HCEC 1CT (cell line): ENCODE measurements around the gene ARG1.
A peak's percentile ranks its signal among the peaks of the same experiment; 100 is the strongest.

Experiments
- DNase-seq: peaks from one replicate; pipeline ENCODE4 v3.0.0-alpha.2; 2017

Gene ARG1

DNA sequence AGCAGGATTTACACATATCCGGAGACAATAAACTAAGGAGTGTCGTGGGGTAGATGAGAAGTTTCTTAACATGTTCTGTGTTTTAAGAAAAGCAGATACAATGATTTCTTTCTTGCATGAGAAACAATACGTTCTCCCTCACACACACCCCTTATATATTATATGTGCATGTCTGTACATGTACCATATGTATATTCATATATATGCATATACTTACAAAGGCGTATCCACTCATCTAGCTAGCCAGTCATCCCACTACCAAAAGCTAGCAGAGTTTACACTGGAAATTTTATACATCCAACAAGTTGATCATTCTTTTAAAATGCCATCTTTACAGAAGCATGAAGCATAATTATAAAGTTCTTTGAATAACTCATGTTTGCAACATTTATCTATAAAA lies 14.9 kb downstream of the ARG1 start:
- DNase-seq: no peak

DNA sequence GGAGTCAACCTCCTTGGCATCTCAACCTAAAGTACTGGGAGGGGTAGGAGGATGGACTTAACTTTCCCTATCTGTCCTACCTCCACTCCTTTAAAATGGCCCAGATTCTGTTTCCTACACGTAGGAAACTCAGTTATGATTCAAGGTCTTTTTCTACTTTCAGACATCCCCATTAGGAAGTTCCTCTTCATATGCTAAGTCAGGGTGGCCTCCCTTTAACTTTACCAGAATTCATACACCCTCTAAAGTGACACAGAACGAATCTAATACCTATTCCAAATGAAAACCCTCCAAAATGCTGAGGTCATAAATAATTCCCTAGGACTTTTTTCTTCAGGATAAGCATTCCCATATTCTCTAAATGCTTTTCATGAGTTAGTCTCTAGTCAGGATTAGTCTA lies 15.6 kb downstream of the ARG1 start:
- no peak for DNase-seq

DNA sequence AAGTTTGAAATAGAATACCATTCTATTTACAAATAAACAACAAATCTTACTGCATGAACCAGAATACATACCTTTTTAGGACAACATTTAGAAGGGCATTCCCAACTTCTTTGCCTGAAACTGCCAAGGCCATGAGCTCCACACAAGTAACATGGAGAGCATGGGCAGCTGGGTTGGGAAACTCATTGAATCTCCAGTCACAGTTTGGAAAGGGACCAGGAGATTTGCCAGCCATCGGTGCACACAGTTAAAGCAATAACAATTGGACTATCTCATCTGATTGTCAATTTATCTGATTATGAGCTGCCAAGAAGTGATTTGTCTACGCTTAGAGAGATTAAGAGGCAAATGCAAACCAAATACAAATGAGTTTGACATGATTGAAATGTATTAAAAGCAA lies 19.9 kb downstream of the ARG1 start:
- no peak for DNase-seq

DNA sequence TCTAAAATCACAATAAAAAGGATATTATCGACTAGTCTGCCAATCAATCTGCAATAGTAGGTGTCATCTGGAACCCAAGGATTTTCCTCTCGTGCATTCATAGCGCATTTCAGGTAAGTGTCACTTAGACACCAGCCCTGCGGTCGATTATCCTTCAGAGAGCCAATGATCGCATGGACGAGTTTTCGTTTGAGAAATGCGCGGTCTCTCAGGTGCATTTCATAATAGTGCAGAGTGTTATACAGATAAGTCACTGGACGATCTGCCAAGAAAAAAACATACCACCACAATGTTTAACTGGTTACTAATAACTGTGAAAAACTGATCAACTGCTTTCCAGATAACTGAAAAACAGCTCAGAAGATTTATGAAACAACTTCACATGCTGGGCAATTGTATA lies 21.0 kb downstream of the ARG1 start:
- DNase-seq: no peak

DNA sequence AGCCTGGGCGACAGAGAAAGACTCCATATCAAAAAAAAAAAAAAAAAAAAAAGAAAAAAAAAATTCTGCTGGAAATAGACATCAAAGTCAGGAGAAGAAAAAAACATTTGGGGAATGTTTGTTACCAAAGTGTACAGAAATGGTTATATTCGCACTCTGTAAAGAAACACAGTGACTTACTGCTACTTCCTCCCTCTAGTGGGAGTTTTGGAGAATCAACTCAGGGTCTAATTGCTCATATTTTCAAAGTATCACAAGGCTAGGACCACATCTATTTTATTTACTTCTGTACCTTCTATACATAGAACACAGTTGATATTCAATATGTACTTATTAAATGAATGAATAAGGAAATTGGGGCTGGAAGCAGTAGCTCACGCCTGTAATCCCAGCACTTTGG lies 24.4 kb downstream of the ARG1 start:
- DNase-seq: peak; percentile 8

DNA sequence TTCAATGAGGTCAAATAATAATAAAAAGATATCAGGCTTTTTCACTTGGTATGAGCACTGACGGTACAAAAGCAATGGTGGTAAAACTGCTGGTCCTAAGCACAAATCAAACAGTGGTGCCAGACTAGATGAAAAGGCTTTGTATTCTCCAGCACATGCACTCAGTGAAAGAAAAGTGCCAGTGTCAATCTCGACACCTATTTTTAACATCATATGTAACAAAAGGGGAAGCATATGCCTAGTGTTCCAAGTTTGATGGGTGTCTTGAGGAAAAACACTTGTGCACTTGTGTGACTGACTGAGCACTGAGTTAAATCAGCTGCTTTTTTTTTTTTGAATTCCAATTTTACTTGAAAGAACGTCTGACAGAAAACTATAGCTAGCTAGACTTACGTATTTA lies 27.7 kb downstream of the ARG1 start:
- DNase-seq: no peak

DNA sequence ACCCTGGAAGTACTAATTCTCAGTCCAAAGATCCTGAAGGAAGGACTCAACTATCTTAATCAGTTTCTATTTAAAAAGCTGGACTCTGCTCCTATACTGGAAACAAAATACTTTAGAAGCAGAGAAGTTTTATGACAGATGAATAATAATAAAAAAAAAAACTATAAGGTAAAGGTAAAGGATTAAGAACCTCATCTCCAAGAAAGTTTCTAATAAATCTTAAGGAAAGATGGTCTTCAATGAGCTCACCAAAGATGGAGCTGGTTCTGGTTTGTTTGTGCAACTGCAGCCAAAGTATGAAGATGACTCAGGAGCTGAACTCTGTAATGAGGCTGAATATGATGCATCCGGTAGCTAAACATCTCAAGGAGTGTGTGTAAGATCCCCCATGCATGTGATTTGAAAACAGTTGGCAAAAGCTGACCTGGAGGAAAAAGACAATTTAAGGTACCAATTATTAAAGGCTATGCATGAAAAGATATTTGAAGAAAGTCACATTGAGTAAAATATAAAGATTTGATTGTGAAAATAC lies 29.8 kb downstream of the ARG1 start:
- peak; percentile 92 for DNase-seq

DNA sequence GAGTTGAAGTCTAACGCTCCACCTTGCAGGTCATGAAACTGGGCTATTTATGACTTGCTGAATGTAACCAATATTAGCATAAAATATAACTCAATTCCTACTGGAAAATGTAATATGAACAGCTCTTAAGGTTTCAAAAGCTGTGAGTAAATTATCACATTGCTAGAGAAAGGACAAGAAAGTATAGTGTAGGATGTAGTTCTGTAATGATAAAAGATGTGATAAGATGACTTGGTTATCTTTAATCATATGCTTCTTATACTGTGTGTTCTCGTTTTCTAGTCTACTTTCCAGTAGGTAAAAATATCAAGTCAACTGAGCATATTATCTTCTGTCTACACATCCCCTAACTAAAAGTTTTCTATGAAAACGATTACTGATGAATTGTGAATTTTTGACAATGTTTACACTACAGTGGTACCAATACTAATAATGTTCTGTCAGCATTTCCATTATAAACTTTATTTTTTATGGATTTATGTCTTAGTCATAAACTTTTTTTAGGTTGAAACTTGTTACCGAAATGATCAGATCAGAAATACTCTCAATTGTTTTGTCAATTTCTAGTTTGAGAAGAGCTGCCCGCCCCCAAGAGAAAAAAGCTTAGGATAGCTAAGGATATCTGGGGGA lies 40.4 kb downstream of the ARG1 start:
- DNase-seq: no peak

DNA sequence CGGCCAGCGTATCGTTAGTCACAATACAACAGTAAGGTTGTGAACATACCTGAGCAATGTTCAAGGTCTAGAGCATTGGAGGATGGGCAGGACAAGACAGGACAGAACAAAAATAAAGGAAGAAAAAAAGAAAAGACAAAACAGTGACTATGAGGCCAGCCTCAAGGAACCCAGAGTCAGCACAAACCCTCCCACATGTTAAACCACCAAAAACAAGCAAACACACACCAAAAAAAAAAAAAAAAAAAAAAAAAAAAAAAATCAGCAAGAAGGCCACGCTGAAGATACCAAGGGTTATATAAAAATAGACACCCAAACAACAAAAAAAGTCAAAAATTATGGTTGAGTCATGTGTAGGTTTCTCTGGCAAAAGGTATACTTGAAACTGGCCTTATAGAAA lies 42.2 kb downstream of the ARG1 start:
- no peak for DNase-seq

DNA sequence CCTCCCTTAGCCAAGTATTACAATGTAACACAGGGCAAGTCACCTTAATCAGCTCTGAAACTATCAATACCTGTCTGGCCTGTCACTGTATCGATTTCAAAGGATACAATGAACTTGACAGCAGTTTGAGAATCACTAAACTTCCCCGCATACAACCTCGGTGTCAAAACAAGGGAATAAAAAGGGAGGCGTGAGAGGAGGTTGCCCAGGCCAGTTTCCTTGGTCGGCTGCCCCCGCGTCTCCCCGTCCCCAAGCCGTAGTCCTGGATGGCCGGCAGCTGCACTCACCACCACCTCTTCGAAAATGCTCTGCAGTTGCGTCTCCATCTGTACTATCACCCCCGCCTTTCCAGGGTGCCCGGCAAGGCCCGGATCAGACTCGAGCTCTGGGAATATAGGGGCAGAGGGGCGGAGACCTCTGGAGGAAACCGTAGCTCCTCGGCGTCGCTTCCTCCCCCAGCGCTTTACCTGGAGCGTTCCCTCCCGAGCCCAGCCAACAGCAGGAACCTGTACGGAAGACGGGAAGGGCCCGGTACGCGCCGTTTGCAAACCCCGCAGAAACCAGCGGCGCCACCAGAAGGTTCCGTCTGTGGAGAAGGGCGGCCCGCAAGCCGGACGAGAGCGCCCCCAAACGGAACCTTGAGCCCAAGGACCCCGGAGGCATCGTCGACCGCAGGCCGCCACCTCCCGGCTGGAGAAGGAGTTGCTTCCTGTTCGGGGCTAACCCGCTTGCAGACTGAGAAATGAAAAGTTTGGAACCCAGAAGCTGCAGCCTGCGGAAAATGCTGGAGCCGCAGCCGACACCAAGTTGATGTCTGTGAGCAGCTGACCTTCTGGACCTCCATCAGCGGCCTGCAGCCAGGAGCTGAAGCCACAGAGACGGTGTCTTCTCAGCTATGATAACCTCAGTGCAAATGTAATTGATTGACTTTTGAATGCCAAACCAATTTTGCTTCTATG lies 55.0 kb downstream of the ARG1 start, which contains the start of gene MED23:
Gene MED23 (minus strand): TSS at position 519 of the 959 bp plus-strand sequence. CDS start 193 bp downstream, at position 326.
- peak; percentile 90 for DNase-seq

DNA sequence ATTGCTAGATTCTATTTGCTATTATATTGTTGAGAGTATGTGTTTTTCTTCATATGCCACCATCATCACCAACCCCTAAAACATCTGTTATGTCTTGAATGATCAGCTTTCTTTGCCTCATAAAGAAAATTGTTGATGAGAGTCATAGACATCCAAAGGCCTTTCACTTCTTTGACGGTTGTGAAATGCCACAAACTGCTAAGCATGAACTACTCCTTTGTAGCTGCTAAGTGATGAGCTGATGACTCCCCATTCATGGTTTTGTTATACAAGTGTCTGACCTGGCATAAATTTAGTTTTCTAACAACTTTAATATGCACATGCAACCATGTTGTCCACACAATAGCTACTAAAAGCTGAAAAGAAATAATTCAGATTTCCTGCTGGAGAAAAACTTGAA lies 55.7 kb downstream of the ARG1 start:
- no peak for DNase-seq

DNA sequence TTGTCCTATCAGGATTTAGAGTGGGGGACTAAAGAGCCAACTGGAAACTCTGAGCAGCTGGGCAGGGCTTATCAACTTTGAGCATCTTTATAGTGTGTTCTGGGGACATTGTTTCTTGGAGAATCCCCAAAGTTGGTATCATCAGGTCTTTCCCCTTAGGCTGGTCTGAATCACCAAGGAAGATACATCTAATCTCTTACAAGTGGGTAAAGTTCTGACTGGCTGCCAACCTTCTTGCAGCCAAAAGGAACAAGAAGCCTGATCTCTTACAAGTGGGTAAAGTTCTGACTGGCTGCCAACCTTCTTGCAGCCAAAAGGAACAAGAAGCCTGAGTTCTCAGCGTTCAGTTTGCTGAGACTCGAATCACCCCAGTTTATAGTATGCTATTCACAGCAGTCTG lies 56.6 kb downstream of the ARG1 start:
- no peak for DNase-seq

DNA sequence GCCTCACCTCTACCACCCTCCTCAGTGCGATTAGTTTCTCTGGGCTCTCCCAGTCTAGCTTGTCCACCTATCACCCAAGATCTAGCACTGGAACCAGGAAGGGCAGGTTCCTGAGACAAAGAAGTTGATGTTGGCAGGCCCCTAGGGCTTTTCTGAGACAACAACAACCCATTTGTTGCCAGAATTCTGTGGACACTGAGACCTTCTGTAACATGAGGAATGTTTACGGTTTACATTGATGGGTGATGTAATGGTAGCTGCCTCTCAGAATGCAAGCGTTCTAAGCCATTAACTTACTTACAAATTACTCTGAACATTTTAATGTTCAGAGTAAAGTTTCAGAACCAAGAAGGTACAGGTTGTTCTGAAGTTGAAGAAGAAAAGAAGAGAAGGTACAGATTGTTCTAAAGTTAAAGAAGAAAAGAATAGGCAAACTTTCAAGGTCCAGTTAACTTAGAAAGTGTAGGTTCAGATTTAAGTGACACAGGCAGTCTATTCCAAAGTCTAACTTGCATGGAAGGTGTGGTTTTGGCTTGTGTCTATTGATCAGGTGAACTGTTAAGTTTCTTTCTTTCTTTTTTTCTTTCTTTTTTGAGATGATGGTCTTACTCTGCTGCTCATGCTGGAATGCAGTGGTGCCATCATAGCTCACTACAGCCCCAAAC lies 58.7 kb downstream of the ARG1 start:
- no peak for DNase-seq
